ENCODE data around the gene ELP5. TPM values are rescaled to one million over a fixed set of nuclear protein-coding genes. Genes with fewer than 3 reads are reported as not detected.
A peak's percentile ranks its signal among the peaks of the same experiment; 100 is the strongest.

ELP5 gene
- total and polyA plus RNA-seq, 2 experiments from 2014 or later: 38.3 to 41.4 TPM

- Histone ChIP-seq H3K4me2 (peak overlapping the region; percentile 100), H3K27me3 (ENCODE audit: insufficient read depth) (no peaks in the 10 kb centered on the region), H3K36me3 (ENCODE audit: insufficient read depth) (peaks cover 9% of the 10 kb centered on the region), H3K27ac (ENCODE audit: low read depth) (peak overlapping the region; percentile 99), H3K4me3 (peak overlapping the region; percentile 99), H2AFZ (peak overlapping the region; percentile 100), H3F3A (replicated peaks; ENCODE audit: low read depth) (peaks cover 22% of the 10 kb centered on the region), H3K9me2 (ENCODE audit: insufficient read depth) (no peaks in the 10 kb centered on the region), H4K20me1 (replicated peaks; ENCODE audit: insufficient read depth) (peaks cover 15% of the 10 kb centered on the region; the same call in 1 of the 2 replicates), H3K4me1 (ENCODE audit: insufficient read depth) (peaks cover 13% of the 10 kb centered on the region), H3K79me2 (replicated peaks; ENCODE audit: insufficient read depth) (peaks cover 27% of the 10 kb centered on the region)
- peak overlapping the region; percentile 91 for H3K4me3 Mint-ChIP-seq
- H3K4me1 Mint-ChIP-seq: peaks cover 35% of the 10 kb centered on the region
- H3K27ac Mint-ChIP-seq: peak overlapping the region; percentile 97
- peaks cover 27% of the 10 kb centered on the region for H3K27me3 Mint-ChIP-seq (ENCODE audit: insufficient read depth, low read depth, poor library complexity)
- peak; percentile 67 for TF ChIP-seq POLR2AphosphoS5 (IDR thresholded peaks at IDR 0.05; ENCODE audit: low read depth)
- no peak for TF ChIP-seq ZNF331 (CRISPR knock-in tag; IDR thresholded peaks at IDR 0.05; ENCODE audit: low read depth)
- DNase-seq (ENCODE audit: low spot score): peak; percentile 97
- H3K9me3 Mint-ChIP-seq: no peaks in the 10 kb centered on the region; the same call in 2 of the 3 replicates
- ATAC-seq: peak; percentile 56
- peaks cover 25% of the 10 kb centered on the region for H3K36me3 Mint-ChIP-seq (ENCODE audit: low read depth)
Measured at GRCh38 chr17:7262935-7263800, 11.2 kb downstream of the ELP5 start.

GRCh38 chr17:7263801-7264078 is 11.7 kb downstream of the ELP5 start:
- Mint-ChIP-seq H3K27me3 (ENCODE audit: insufficient read depth, low read depth, poor library complexity) (peaks cover 27% of the 10 kb centered on the region), H3K4me3 (peak overlapping the region; percentile 91), H3K36me3 (ENCODE audit: low read depth) (peaks cover 19% of the 10 kb centered on the region), H3K4me1 (peaks cover 35% of the 10 kb centered on the region), H3K27ac (peak overlapping the region; percentile 97), H3K9me3 (no peaks in the 10 kb centered on the region; the same call in 2 of the 3 replicates)
- Histone ChIP-seq H2AFZ (peak overlapping the region; percentile 100), H3K27ac (ENCODE audit: low read depth) (peak overlapping the region; percentile 99), H3F3A (replicated peaks; ENCODE audit: low read depth) (peaks cover 22% of the 10 kb centered on the region), H3K4me1 (ENCODE audit: insufficient read depth) (peaks cover 13% of the 10 kb centered on the region), H3K79me2 (replicated peaks; ENCODE audit: insufficient read depth) (peaks cover 24% of the 10 kb centered on the region), H3K4me3 (peak overlapping the region; percentile 99), H3K27me3 (ENCODE audit: insufficient read depth) (no peaks in the 10 kb centered on the region), H4K20me1 (replicated peaks; ENCODE audit: insufficient read depth) (peaks cover 15% of the 10 kb centered on the region; the same call in 1 of the 2 replicates), H3K9me2 (ENCODE audit: insufficient read depth) (no peaks in the 10 kb centered on the region), H3K4me2 (peak overlapping the region; percentile 100), H3K36me3 (ENCODE audit: insufficient read depth) (peaks cover 9% of the 10 kb centered on the region)
- DNase-seq (ENCODE audit: low spot score): peak; percentile 33
- no peak for ATAC-seq
- TF ChIP-seq EZH2phosphoT487 (IDR thresholded peaks at IDR 0.05; ENCODE audit: unreplicated experiment) (no peak), CTCF (conservative IDR thresholded peaks at IDR 0.05; ENCODE audit: low read depth in 2 of 2) (no peak), EZH2 (IDR thresholded peaks at IDR 0.05; ENCODE audit: low read depth, unreplicated experiment) (no peak), STAT1 (IDR thresholded peaks at IDR 0.05; ENCODE audit: unreplicated experiment) (no peak), REST (IDR thresholded peaks at IDR 0.05; ENCODE audit: unreplicated experiment) (no peak), ZNF114 (CRISPR knock-in tag; IDR thresholded peaks at IDR 0.05) (no peak), CREB1 (CRISPR knock-in tag; IDR thresholded peaks at IDR 0.05; ENCODE audit: low read depth) (no peak)

All from GM23338 (cell line).